ENCODE measurements around the gene LHFPL3. TPM values are rescaled to one million over a fixed set of nuclear protein-coding genes. Genes with fewer than 3 reads are reported as not detected.
A peak's percentile ranks its signal among the peaks of the same experiment; 100 is the strongest.

The LHFPL3 gene
- total and polyA plus RNA-seq, 2 donors (not counting 1 experiment from before 2014, with no cell fraction given): not detected

DNA sequence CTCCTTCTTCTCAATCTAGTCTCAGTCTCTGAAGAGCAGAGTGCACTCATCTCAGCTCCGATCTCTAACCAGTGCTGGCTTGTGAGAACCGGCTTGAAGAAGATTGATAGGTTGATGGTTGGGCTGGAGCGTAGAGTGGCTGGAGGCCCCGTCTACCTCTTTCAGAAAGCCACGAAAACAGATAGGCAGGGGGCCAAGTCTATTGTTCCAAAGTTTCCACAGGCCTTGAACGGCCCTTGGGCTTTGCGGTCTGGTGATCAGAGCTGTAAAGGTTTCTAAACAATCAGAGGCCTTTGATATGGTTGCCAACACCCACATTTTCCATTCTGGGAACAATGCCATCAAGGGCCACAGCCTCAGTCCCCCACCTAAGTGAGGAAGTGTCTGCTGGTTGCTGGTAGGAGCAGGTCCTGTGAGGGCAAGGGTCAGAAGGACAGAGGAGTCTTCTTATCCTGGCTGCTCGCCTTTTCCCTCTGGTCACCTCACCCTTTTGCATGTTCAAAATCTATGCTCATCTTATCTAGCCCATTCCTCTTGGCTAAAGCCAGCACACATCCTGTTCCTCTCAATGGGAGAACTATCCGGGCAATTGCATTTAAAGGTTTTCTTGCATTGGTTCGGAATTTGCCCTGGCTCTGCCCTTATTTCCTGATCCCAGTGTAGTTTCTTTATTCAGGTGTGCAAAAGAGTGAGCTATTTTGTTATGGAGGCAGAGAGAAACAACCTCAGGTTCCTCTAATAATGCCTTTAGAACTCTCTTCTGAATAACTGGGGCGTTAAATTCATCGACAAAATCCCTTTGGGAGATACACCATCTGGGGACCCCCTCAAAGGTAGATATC is 615.3 kb downstream of the LHFPL3 start:
- peaks cover 0 to 1% of the 10 kb centered on the region in 2 experiments for H3K36me3 ChIP-seq (replicated peaks in 1 of 2; ENCODE audit: control extremely low read depth in 1 of 2, control insufficient read depth in 1 of 2, extremely low read depth in 1 of 2, insufficient read depth in 2 of 2, low read length in 1 of 2)
- intact Hi-C loops (cut with micrococcal nuclease): loop anchor here (1.0 to 10.0 kb wide), 4 partner anchors 70 to 1131 kb away; partner anchors contain the start of gene RINT1
- CTCF ChIA-PET: interaction anchor here (1.0 to 7.5 kb wide), 6 partner anchors 10 to 72 kb away, joined by 3 to 92 read pairs (median 4); no protein-coding TSS in a partner anchor
- TF ChIP-seq EZH2 (IDR thresholded peaks at IDR 0.05; ENCODE audit: borderline replicate concordance, insufficient read depth, low read depth, low read length, poor library complexity, severe bottlenecking): no peak
- TF ChIP-seq, protein P1, sequence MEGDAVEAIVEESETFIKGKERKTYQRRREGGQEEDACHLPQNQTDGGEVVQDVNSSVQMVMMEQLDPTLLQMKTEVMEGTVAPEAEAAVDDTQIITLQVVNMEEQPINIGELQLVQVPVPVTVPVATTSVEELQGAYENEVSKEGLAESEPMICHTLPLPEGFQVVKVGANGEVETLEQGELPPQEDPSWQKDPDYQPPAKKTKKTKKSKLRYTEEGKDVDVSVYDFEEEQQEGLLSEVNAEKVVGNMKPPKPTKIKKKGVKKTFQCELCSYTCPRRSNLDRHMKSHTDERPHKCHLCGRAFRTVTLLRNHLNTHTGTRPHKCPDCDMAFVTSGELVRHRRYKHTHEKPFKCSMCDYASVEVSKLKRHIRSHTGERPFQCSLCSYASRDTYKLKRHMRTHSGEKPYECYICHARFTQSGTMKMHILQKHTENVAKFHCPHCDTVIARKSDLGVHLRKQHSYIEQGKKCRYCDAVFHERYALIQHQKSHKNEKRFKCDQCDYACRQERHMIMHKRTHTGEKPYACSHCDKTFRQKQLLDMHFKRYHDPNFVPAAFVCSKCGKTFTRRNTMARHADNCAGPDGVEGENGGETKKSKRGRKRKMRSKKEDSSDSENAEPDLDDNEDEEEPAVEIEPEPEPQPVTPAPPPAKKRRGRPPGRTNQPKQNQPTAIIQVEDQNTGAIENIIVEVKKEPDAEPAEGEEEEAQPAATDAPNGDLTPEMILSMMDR (IDR thresholded peaks at IDR 0.05): no peak
- Mint-ChIP-seq H3K9me3 (ENCODE audit: insufficient read depth) (peaks cover 2% of the 10 kb centered on the region), H3K27me3 (no peaks in the 10 kb centered on the region), H3K27ac (peak overlapping the region; percentile 100), H3K4me3 (peak overlapping the region; percentile 93), H3K4me1 (peaks cover 70% of the 10 kb centered on the region)
- no peaks in the 10 kb centered on the region for H4K20me1 ChIP-seq (ENCODE audit: control insufficient read depth, insufficient read depth, low read length, poor library complexity, severe bottlenecking)
- H3K27ac ChIP-seq (ENCODE audit: low read length in 2 of 2): peak overlapping the region; percentile 99
- peak; percentile 73 for DNase-seq
- peak overlapping the region; percentile 72 for H3K9ac ChIP-seq (ENCODE audit: low read length)
- peaks cover 0 to 25% (median 3%) of the 10 kb centered on the region in 3 donors for H3K9me3 ChIP-seq (ENCODE audit: control extremely low read depth in 1 of 3, control insufficient read depth in 2 of 3, insufficient read depth in 1 of 3, low read length in 2 of 3)
- peak overlapping the region; percentile 62 for H2AFZ ChIP-seq (ENCODE audit: insufficient read depth, low read depth, low read length, poor library complexity, severe bottlenecking)
- peak; percentile 18 for ATAC-seq (ENCODE audit: low read depth)
- WGBS (ENCODE audit: insufficient coverage): 0% methylated on average over 6 of the region's 12 CpGs
- H3K4me2 ChIP-seq (replicated peaks; ENCODE audit: low read depth, low read length, poor library complexity, severe bottlenecking): peak overlapping the region; percentile 86
- H3K27me3 ChIP-seq (replicated peaks in 1 of 4; ENCODE audit: control extremely low read depth in 1 of 4, control insufficient read depth in 3 of 4, insufficient read depth in 4 of 4, low read length in 3 of 4): no peaks in the 10 kb centered on the region
- peaks cover 66 to 78% of the 10 kb centered on the region in 2 donors for H3K4me1 ChIP-seq (ENCODE audit: control insufficient read depth in 2 of 2, insufficient read depth in 2 of 2, low read length in 2 of 2)
- POLR2A ChIA-PET: interaction anchor here (0.6 to 7.4 kb wide), 8 partner anchors 11 to 1791 kb away, joined by 3 to 99 read pairs (median 4); partner anchors contain the start of gene KMT2E
- H3K79me2 ChIP-seq (ENCODE audit: control insufficient read depth, insufficient read depth, low read length): peaks cover 60% of the 10 kb centered on the region
- peak overlapping the region; percentile 68 to 83 (median 76) for H3K4me3 ChIP-seq (ENCODE audit: control extremely low read depth in 1 of 5, extremely low read depth in 1 of 5, insufficient read depth in 1 of 5, low read depth in 2 of 5, low read length in 4 of 5)

Data from B cell (primary cell).